ENCODE measurements around the gene IFFO2.

IFFO2 gene

DNA sequence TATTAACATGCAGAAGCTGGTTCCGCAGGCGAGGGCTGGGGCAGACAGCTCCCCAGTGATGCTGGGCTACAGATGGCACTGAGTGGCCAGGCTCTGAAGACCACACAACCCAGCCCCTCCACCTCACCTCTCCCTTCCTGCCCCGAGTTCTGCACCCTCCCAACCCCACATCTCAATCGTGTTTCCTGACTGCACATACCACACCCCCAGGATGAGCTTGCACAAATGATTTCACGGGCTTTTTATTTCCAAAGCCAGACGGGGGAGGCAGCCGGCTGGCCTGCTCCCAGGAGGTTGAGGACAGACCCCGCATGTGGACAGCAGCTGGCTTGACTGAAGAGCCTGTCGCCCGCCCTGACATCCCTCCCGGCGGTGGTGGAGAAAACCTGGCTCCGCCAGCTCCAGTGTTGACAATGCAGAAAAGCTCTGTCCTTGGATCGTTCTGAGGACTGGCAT lies 32.7 kb downstream of the IFFO2 start:
- TF ChIP-seq ZFX (IDR thresholded peaks at IDR 0.05; ENCODE audit: borderline replicate concordance): no peak
- TF ChIP-seq, protein P1, sequence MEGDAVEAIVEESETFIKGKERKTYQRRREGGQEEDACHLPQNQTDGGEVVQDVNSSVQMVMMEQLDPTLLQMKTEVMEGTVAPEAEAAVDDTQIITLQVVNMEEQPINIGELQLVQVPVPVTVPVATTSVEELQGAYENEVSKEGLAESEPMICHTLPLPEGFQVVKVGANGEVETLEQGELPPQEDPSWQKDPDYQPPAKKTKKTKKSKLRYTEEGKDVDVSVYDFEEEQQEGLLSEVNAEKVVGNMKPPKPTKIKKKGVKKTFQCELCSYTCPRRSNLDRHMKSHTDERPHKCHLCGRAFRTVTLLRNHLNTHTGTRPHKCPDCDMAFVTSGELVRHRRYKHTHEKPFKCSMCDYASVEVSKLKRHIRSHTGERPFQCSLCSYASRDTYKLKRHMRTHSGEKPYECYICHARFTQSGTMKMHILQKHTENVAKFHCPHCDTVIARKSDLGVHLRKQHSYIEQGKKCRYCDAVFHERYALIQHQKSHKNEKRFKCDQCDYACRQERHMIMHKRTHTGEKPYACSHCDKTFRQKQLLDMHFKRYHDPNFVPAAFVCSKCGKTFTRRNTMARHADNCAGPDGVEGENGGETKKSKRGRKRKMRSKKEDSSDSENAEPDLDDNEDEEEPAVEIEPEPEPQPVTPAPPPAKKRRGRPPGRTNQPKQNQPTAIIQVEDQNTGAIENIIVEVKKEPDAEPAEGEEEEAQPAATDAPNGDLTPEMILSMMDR (IDR thresholded peaks at IDR 0.05): no peak
- H3K27ac ChIP-seq: no peak overlapping the region

GRCh38 chr1:18922848-18923755 lies 33.4 kb downstream of the IFFO2 start:
- H3K27ac ChIP-seq: no peak overlapping the region
- TF ChIP-seq ZFX (IDR thresholded peaks at IDR 0.05; ENCODE audit: borderline replicate concordance): no peak
- TF ChIP-seq, protein P1 (IDR thresholded peaks at IDR 0.05): no peak

DNA sequence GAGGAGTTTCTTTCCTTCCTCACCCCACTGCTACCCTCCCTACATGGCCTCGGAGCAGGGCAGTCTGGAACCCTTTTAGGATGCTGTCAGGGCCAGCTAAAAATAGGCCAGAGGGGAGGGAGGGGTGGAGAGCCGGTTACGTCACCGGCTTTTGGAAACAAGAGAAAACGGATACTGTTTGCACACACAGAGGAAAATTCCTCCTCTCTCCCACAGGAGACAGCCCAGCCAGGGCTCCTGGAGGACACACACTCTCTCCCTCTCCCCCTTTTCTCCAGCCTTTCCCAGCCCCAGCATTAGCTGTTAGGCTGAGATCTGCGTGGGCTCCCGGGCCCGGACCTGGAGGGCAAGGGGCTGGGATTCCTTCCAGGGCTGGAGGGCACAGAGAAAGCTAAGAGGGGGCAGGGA lies 34.2 kb downstream of the IFFO2 start:
- TF ChIP-seq, protein P1 (IDR thresholded peaks at IDR 0.05): no peak
- no peak for TF ChIP-seq ZFX (IDR thresholded peaks at IDR 0.05; ENCODE audit: borderline replicate concordance)
- H3K27ac ChIP-seq: no peak overlapping the region

DNA sequence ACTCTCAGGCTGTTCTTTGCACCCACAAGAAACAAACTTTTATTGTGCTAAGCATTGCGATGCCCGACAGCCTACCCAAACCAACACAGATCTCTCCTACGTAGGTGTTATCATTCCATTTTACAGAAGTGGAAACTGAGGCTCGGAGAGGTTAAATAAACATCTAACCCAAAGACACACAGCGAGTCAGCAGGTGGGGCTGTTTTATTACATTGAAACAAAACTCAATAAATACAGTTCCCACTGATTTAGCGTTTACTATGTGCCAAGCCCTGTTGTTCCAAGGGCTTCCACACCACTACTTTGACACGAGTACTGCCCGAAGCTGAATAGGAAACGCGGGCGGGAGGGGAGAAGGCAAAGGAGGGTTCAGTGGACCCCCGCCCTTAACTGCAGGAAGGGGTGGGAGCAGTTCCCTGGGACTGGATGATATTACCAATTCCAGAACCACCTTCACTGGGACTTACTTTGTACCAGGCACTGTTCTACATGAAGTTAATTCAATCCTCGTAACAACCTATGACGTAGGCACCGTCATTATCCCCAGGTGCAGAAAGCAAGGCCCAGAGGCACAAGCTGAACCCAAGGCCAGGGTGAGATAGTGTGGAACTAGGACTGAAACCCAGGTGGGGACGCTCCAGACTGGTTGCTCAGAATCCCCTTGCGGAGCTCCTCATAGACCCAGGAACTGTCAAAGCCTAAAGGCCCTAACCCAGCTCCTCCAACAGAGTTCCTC lies 34.8 kb downstream of the IFFO2 start:
- no peak for TF ChIP-seq ZFX (IDR thresholded peaks at IDR 0.05; ENCODE audit: borderline replicate concordance)
- TF ChIP-seq, protein P1 (IDR thresholded peaks at IDR 0.05): 0 out of 2 replicates have a peak, but pooled peaks have one; percentile 6
- no peak overlapping the region for H3K27ac ChIP-seq

GRCh38 chr1:18920931-18921330 lies 35.5 kb downstream of the IFFO2 start:
- no peak overlapping the region for H3K27ac ChIP-seq
- TF ChIP-seq ZFX (IDR thresholded peaks at IDR 0.05; ENCODE audit: borderline replicate concordance): no peak
- TF ChIP-seq, protein P1 (IDR thresholded peaks at IDR 0.05): no peak

- H3K27ac ChIP-seq: no peak overlapping the region
- TF ChIP-seq, protein P1 (IDR thresholded peaks at IDR 0.05): no peak
- no peak for TF ChIP-seq ZFX (IDR thresholded peaks at IDR 0.05; ENCODE audit: borderline replicate concordance)
Observed at GRCh38 chr1:18919956-18920355, 36.5 kb downstream of the IFFO2 start.

All from 22Rv1 (cell line).